ENCODE measurements around the gene PCDHGA12. TPM values are rescaled to one million over a fixed set of nuclear protein-coding genes. Genes with fewer than 3 reads are reported as not detected.

Gene PCDHGA12
- total RNA-seq, 1 experiment from 2014 or later: 0.11 TPM

DNA sequence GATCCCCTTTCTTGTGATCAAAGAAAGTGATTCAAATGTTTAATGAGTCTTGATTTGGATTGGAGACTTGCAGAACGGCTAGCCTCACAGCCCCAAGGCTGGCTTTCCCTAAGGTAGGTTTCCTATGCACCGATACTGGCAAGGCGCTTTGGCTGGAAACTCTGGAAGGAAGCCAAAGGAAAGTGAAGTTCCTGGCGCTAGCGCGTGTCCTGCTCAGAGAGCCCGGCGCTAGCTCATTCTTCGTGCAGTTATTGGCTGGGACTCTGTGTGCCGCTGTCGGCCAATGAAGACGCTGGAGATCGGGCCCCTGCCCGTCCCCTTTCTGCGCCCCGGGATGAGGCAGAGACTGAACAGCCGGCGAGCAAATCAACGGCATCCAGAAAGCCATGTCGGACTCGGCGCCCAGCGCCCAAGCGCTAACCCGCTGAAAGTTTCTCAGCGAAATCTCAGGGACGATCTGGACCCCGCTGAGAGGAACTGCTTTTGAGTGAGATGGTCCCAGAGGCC lies 45.4 kb downstream of the PCDHGA12 start, which contains the start of gene PCDHGC3:
PCDHGC3 (plus strand) TSS at position 342 of the 507 bp plus-strand sequence; CDS start at position 493, 151 bp downstream.
- no peaks in the 10 kb centered on the region for H3K4me1 ChIP-seq (ENCODE audit: insufficient read depth, low read length)
- ChIA-PET POLR2A (ENCODE audit: unreplicated experiment) (no interaction called here), CTCF (no interaction called here)
- no peaks in the 10 kb centered on the region for H3K79me2 ChIP-seq (ENCODE audit: low read length)
- H3F3A ChIP-seq (ENCODE audit: low read length, unreplicated experiment): no peaks in the 10 kb centered on the region
- H3K9ac ChIP-seq (ENCODE audit: low read length): no peak within 1 kb of the TSS
- H3K4me3 ChIP-seq (ENCODE audit: low read length): no peak within 1 kb of the TSS
- no peak within 1 kb of the TSS for H2AFZ ChIP-seq (ENCODE audit: low read length)
- intact Hi-C loops (cut with micrococcal nuclease): no loop called here
- H3K36me3 ChIP-seq (ENCODE audit: low read depth, low read length): no peaks in the 10 kb centered on the region; the same call in 1 of the 2 replicates
- ATAC-seq (no peak), DNase-seq (no peak)
- H3K4me2 ChIP-seq (ENCODE audit: low read length): no peak within 1 kb of the TSS
- no peak for TF ChIP-seq EZH2 (IDR thresholded peaks at IDR 0.05; ENCODE audit: low read length, unreplicated experiment)
- no peak for TF ChIP-seq EZH2phosphoT487 (IDR thresholded peaks at IDR 0.05; ENCODE audit: borderline replicate concordance, low read length)
- TF ChIP-seq CTCF (conservative IDR thresholded peaks at IDR 0.05; ENCODE audit: low read depth, low read length): no peak
- no peaks in the 10 kb centered on the region for H3K9me2 ChIP-seq (replicated peaks; ENCODE audit: low read length)
- no peaks in the 10 kb centered on the region for H3K9me3 ChIP-seq (ENCODE audit: low read length)
- no TSS peak for BruUV-seq (replicated peaks)
- H3K27me3 ChIP-seq (ENCODE audit: low read length): no peaks in the 10 kb centered on the region
- no peak within 1 kb of the TSS for H3K27ac ChIP-seq (ENCODE audit: low read length)
- H4K20me1 ChIP-seq (ENCODE audit: low read length): no peaks in the 10 kb centered on the region

DNA sequence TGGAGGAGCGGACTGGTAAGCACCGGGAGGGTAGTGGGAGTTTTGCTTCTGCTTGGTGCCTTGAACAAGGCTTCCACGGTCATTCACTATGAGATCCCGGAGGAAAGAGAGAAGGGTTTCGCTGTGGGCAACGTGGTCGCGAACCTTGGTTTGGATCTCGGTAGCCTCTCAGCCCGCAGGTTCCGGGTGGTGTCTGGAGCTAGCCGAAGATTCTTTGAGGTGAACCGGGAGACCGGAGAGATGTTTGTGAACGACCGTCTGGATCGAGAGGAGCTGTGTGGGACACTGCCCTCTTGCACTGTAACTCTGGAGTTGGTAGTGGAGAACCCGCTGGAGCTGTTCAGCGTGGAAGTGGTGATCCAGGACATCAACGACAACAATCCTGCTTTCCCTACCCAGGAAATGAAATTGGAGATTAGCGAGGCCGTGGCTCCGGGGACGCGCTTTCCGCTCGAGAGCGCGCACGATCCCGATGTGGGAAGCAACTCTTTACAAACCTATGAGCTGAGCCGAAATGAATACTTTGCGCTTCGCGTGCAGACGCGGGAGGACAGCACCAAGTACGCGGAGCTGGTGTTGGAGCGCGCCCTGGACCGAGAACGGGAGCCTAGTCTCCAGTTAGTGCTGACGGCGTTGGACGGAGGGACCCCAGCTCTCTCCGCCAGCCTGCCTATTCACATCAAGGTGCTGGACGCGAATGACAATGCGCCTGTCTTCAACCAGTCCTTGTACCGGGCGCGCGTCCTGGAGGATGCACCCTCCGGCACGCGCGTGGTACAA lies 46.0 kb downstream of the PCDHGA12 start:
- H3K4me1 ChIP-seq (ENCODE audit: insufficient read depth, low read length): no peaks in the 10 kb centered on the region
- H4K20me1 ChIP-seq (ENCODE audit: low read length): no peaks in the 10 kb centered on the region
- H3K79me2 ChIP-seq (ENCODE audit: low read length): no peaks in the 10 kb centered on the region
- no peak for DNase-seq
- no peak overlapping the region for H3K9ac ChIP-seq (ENCODE audit: low read length)
- no peaks in the 10 kb centered on the region; the same call in 1 of the 2 replicates for H3K36me3 ChIP-seq (ENCODE audit: low read depth, low read length)
- BruUV-seq (replicated peaks): no TSS peak
- H3F3A ChIP-seq (ENCODE audit: low read length, unreplicated experiment): no peaks in the 10 kb centered on the region
- ATAC-seq: no peak
- H3K9me2 ChIP-seq (replicated peaks; ENCODE audit: low read length): no peaks in the 10 kb centered on the region
- no peak overlapping the region for H3K27ac ChIP-seq (ENCODE audit: low read length)
- CTCF ChIA-PET: no interaction called here
- POLR2A ChIA-PET (ENCODE audit: unreplicated experiment): no interaction called here
- H3K4me3 ChIP-seq (ENCODE audit: low read length): no peak overlapping the region
- no peaks in the 10 kb centered on the region for H3K27me3 ChIP-seq (ENCODE audit: low read length)
- intact Hi-C loops (cut with micrococcal nuclease): no loop called here
- no peak overlapping the region for H3K4me2 ChIP-seq (ENCODE audit: low read length)
- no peak overlapping the region for H2AFZ ChIP-seq (ENCODE audit: low read length)
- H3K9me3 ChIP-seq (ENCODE audit: low read length): no peaks in the 10 kb centered on the region
- no peak for TF ChIP-seq CTCF (conservative IDR thresholded peaks at IDR 0.05; ENCODE audit: low read depth, low read length)
- TF ChIP-seq EZH2phosphoT487 (IDR thresholded peaks at IDR 0.05; ENCODE audit: borderline replicate concordance, low read length): no peak
- TF ChIP-seq EZH2 (IDR thresholded peaks at IDR 0.05; ENCODE audit: low read length, unreplicated experiment): no peak

GRCh38 chr5:141477044-141477575 lies 46.8 kb downstream of the PCDHGA12 start:
- no peak for ATAC-seq
- Histone ChIP-seq H3K9me2 (replicated peaks; ENCODE audit: low read length) (no peaks in the 10 kb centered on the region), H3K9me3 (ENCODE audit: low read length) (no peaks in the 10 kb centered on the region), H4K20me1 (ENCODE audit: low read length) (no peaks in the 10 kb centered on the region), H3K4me2 (ENCODE audit: low read length) (no peak overlapping the region), H3K36me3 (ENCODE audit: low read depth, low read length) (no peaks in the 10 kb centered on the region; the same call in 1 of the 2 replicates), H3K4me1 (ENCODE audit: insufficient read depth, low read length) (no peaks in the 10 kb centered on the region), H2AFZ (ENCODE audit: low read length) (no peak overlapping the region), H3K4me3 (ENCODE audit: low read length) (no peak overlapping the region), H3K79me2 (ENCODE audit: low read length) (no peaks in the 10 kb centered on the region), H3K9ac (ENCODE audit: low read length) (no peak overlapping the region), H3K27ac (ENCODE audit: low read length) (no peak overlapping the region), H3K27me3 (ENCODE audit: low read length) (no peaks in the 10 kb centered on the region), H3F3A (ENCODE audit: low read length, unreplicated experiment) (no peaks in the 10 kb centered on the region)
- ChIA-PET CTCF (no interaction called here), POLR2A (ENCODE audit: unreplicated experiment) (no interaction called here)
- no peak for DNase-seq
- TF ChIP-seq EZH2phosphoT487 (IDR thresholded peaks at IDR 0.05; ENCODE audit: borderline replicate concordance, low read length) (no peak), EZH2 (IDR thresholded peaks at IDR 0.05; ENCODE audit: low read length, unreplicated experiment) (no peak), CTCF (conservative IDR thresholded peaks at IDR 0.05; ENCODE audit: low read depth, low read length) (no peak)
- BruUV-seq (replicated peaks): no TSS peak
- intact Hi-C loops (cut with micrococcal nuclease): no loop called here

All from PC-3 (cell line).